SIG-M5 treated with dmso at 0.1 percent for 504 hours (cell line): ENCODE results near the gene CROCC.
"Not testable (repeated sequence)": the region's sequence is repeated elsewhere in the genome, so short reads cannot be mapped to it uniquely, and the experiment has no call there.

ENCODE experiments used
- DNase-seq: peaks from one replicate; lab custom pipeline; 2025; ENCODE audit not compliant: unreplicated experiment; lab: John Stamatoyannopoulos, UW

CROCC gene

DNA sequence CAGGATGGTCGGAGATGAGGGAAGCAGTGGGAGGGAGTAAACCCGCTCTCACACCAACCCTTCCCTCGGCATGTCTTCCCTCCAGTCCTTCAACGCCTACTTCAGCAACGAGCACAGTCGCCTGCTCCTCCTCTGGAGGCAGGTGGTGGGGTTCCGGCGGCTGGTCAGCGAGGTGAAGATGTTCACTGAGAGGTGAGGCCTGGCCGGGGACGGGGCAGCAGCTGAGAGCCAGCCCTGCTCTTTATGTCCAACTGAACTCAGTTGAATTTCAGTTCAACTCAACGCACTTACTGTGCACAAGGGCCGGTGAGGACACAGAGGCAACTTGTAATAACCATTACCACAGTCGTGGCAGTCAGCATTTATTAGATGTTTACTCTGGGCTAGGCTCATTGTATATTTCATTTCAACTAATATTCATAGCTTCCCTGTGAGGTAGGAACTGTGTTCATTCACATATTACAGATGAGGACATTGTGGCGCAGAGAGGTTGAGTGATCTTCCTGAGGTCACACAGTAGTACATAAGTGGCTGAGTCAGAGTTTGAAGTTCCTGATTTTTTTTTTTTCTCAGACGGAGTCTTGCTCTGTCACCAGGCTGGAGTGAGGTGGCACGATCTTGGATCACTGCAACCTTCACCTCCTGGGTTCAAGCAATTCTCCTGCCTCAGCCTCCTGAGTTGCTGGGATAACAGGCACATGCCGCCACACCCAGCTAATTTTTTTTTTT lies 9.6 kb downstream of the CROCC start:
- DNase-seq, result not testable (repeated sequence)

DNA sequence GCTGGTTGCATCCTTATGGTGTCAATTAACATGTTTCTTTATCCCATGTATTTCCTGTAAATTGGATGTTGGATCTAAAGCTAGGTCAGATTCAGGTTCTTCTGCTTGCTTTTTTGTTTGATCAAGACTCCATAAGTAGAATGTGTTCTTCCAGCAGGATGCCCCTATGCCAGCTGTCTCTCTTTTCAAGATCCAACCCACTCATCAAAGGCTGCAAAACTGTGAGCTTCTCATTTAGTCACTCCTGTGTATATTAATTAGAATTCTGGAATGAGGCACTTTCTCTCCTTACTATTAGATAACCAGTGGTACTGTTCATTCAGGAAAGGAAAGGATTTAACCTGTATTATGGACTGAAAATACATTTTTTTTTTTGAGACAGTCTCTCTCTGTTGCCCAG lies 12.2 kb downstream of the CROCC start:
- DNase-seq, result not testable (repeated sequence)

- DNase-seq, result not testable (repeated sequence)
Observed at GRCh38 chr1:16936580-16936979, 14.8 kb downstream of the CROCC start.

- DNase-seq, result no peak
Observed at GRCh38 chr1:16938351-16939321, 16.9 kb downstream of the CROCC start.

GRCh38 chr1:16939386-16940180 lies 17.9 kb downstream of the CROCC start:
- not testable (repeated sequence) for DNase-seq

GRCh38 chr1:16944038-16944437 lies 22.3 kb downstream of the CROCC start:
- DNase-seq, result no peak

- DNase-seq, result not testable (repeated sequence)
Observed at GRCh38 chr1:16945512-16945911, 23.8 kb downstream of the CROCC start.

DNA sequence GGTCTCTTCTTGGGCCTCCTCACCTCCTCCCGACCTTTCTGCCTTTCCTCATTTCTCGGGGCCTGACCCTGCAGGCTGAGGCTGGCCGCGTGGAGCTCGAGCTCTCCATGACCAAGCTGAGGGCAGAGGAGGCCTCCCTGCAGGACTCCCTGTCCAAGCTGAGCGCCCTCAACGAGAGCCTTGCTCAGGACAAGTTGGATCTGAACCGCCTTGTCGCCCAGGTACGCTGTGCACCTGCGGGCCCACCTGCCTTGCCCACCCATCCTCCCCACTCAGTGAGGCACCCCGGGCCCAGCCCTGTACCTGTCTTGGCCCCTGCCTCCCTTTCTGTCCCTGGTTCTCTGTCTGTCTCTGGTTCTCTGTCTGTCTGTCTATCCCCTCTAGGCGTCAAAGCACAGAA lies 24.5 kb downstream of the CROCC start:
- not testable (repeated sequence) for DNase-seq

DNA sequence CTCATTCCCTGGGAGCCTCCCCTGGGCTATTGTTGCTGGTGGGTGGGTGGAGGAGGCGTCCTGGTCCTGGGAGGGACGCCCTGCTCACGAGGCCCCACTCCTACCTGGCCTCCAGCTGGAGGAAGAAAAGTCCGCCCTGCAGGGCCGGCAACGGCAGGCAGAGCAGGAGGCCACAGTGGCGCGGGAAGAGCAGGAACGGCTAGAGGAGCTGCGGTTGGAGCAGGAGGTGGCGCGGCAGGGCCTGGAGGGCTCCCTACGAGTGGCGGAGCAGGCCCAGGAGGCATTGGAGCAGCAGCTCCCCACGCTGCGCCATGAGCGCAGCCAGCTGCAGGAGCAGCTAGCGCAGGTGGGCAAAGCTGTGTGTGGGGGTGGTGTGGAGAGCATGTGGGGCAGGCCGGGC lies 24.9 kb downstream of the CROCC start:
- DNase-seq, result no peak

- not testable (repeated sequence) for DNase-seq
Observed at GRCh38 chr1:16948282-16948891, 26.7 kb downstream of the CROCC start.

DNA sequence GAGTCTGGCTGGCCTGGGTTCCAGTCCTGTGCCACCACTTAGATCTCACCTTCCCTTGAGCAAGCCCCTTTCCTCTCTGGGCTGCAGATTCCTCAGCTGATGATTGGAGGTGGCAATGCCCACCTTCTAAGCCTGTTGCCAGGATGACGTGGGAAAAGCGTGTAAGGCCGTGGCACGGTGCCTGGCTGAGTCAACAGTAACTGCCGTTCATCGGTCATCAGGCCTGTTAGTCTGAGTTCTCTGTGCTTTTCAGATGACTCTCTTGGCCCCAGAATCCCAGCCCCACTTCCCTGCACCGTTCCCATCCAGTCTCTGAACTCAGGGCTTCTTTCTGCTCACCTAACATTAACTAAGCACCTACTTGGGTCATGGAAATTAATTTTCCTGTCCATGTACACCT lies 27.3 kb downstream of the CROCC start:
- not testable (repeated sequence) for DNase-seq

GRCh38 chr1:16952376-16952775 lies 30.6 kb downstream of the CROCC start:
- not testable (repeated sequence) for DNase-seq

- no peak for DNase-seq
Observed at GRCh38 chr1:16954579-16954978, 32.8 kb downstream of the CROCC start.

GRCh38 chr1:16955186-16955585 lies 33.5 kb downstream of the CROCC start:
- DNase-seq, result no peak

DNA sequence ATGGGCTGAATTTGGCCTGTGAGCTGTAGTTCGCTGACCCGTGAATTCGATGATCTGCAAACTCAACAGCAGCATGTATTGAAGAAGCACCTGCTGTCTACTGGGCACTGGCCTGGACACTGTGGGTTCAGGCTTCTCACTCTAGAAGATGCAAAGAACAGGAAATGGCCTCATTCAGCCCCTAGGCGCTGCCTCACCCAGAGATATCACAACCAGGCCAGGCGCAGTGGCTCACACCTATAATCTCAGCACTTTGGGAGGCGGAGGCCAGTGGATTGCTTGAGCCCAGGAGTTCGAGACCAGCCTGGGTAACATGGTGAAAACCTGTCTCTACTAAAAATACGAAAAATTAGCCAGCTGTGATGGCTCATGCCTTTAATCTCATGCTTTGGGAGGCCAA lies 35.0 kb downstream of the CROCC start:
- no peak for DNase-seq

DNA sequence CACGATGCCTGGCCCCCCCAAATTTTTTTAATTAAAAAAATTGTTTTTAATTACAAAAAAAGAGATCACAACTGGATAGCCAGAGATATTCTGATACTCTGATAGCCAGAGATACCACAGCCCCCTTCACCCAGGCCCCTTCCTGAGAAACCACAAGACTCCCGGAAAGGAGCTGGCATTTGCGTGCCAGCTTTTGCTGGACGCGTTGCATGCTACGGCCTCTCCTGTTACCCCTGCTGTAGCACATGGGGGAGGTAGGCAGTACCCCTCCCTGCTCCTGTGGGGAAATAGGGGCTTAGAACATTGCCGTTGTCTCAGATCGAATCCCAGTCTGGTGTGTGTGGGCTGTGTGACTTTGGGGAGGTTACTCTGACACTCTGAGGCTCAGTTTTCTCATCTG lies 36.0 kb downstream of the CROCC start:
- no peak for DNase-seq

DNA sequence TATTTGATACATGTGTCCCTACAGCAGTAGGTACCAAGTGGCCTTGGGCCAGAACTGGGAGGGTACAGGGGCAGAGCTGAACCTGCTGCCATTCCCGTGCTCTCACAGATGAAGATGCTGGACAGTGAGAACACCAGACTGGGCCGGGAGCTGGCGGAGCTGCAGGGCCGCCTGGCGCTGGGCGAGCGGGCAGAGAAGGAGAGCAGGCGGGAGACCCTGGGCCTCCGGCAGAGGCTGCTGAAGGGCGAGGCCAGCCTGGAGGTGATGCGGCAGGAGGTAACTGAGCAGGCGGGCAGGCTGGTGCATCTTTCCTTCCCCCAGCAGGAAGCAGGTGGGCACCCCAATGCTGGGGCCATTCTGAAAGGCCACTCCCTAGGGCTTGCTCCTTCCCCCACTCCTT lies 36.7 kb downstream of the CROCC start:
- DNase-seq, result no peak

GRCh38 chr1:16960560-16961296 lies 39.0 kb downstream of the CROCC start:
- peak; percentile 51 for DNase-seq

DNA sequence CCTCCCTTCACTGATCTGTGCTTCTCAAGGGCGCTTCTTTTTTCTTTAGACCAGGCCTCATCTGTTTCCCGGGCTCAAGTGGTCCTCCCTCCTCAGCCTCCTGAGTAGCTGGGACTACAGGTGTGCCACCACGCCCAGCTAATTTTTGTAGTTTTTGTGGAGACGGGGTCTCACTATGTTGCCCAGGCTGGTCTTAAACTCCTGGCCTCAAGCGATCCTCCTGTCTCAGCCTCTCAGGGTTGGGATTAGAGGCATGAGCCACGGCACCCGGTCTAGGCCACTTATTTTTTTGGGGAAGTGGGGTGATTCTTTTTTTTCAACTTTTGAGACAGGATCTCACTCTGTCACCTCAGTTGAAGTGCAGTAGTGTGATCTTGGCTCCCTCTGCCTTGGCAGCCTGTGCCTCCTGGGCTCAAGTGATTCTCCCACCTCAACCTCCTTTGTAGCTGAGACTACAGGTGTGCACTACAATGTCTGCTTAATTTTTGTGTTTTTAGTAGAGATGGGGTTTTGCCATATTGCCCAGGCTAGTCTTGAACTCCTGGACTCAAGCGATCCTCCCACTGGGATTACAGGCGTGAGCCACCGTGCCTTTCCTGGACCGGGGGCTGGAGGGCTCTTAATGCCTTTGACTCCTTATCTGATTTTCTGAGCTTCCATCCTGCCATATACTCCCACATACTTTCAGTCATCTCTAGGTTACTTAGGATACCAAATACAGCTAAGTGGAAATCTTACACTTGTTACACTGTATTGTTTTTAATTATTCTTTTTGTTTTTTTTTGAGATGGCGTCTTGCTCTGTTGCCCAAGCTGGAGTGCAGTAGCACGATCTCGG lies 39.8 kb downstream of the CROCC start:
- no peak for DNase-seq
